Thymus (tissue), 11 donors: ENCODE results near the gene KCNQ1. TPM values are rescaled to one million over a fixed set of nuclear protein-coding genes. Genes with fewer than 3 reads are reported as not detected.

Experiments
- DNase-seq, 9 donors: peaks; one replicate each; pipeline ENCODE4 v3.0.0-alpha.2; 2013; ENCODE audit warnings: low spot score in 9 of 9, low read depth in 6 of 9, missing footprints in 1 of 9
- H3K27ac ChIP-seq, 2 donors: one replicate each; pipeline ENCODE4 v1.5.1; 2013; ENCODE audit warnings: control low read depth in 1 of 2, low read depth in 1 of 2, low read length in 1 of 2, mild to moderate bottlenecking in 1 of 2, moderate library complexity in 1 of 2
- H3K27me3 ChIP-seq, 2 donors: one replicate each; pipeline ENCODE4 v1.5.1; 2013; ENCODE audit warnings: low read length in 1 of 2; ENCODE audit not compliant: control insufficient read depth in 2 of 2, insufficient read depth in 1 of 2
- H3K36me3 ChIP-seq, 2 donors: one replicate each; pipeline ENCODE4 v1.5.1; 2013; ENCODE audit warnings: low read length in 1 of 2, mild to moderate bottlenecking in 1 of 2, moderate library complexity in 1 of 2; ENCODE audit not compliant: control insufficient read depth in 2 of 2, insufficient read depth in 2 of 2
- H3K4me1 ChIP-seq, 2 donors: one replicate each; pipeline ENCODE4 v1.5.1; 2013; ENCODE audit warnings: low read length in 2 of 2; ENCODE audit not compliant: control insufficient read depth in 2 of 2, insufficient read depth in 2 of 2
- H3K4me3 ChIP-seq, 2 donors: one replicate each; pipeline ENCODE4 v1.5.1; 2013; ENCODE audit warnings: low read length in 2 of 2, control low read depth in 1 of 2, mild to moderate bottlenecking in 1 of 2
- H3K9me3 ChIP-seq, 2 donors: one replicate each; pipeline ENCODE4 v1.5.1; 2013; ENCODE audit warnings: low read length in 1 of 2, mild to moderate bottlenecking in 1 of 2; ENCODE audit not compliant: control insufficient read depth in 2 of 2, insufficient read depth in 1 of 2
- WGBS: extraction: QIAGEN DNeasy Blood & Tissue Kit; methylation state at CpG from one replicate; pipeline ENCODE4 v1.1.7; 2013; 5-methylcytosine and 5-hydroxymethylcytosine counted together
- polyA plus RNA-seq: library from polyadenylated mRNA; stranded (reverse); fragments of 200-250 nt; gene quantifications from one replicate; pipeline ENCODE4 v1.2.3, GENCODE V29; 2013
- total RNA-seq: library from RNA; stranded (reverse); fragments of 120-200 nt; gene quantifications from one replicate; pipeline ENCODE4 v1.2.4, GENCODE V29; 2013
- donor health status: healthy.

Gene KCNQ1
- total and polyA plus RNA-seq, 2 donors, result 0.94 to 3.7 TPM

- peaks cover 0 to 4% of the 10 kb centered on the region in 2 donors for H3K9me3 ChIP-seq
- H3K27me3 ChIP-seq, result no peaks in the 10 kb centered on the region
- no peak overlapping the region for H3K27ac ChIP-seq
- no peak overlapping the region for H3K4me3 ChIP-seq
- WGBS, result 65% methylated on average over 8 of the region's 8 CpGs
- H3K36me3 ChIP-seq, result no peaks in the 10 kb centered on the region
- DNase-seq, result peak in 8 of 9 donors; percentile 33 to 80 (median 56)
- H3K4me1 ChIP-seq, result no peaks in the 10 kb centered on the region
Observed at GRCh38 chr11:2428322-2428795, 16.4 kb upstream of the KCNQ1 start.

DNA sequence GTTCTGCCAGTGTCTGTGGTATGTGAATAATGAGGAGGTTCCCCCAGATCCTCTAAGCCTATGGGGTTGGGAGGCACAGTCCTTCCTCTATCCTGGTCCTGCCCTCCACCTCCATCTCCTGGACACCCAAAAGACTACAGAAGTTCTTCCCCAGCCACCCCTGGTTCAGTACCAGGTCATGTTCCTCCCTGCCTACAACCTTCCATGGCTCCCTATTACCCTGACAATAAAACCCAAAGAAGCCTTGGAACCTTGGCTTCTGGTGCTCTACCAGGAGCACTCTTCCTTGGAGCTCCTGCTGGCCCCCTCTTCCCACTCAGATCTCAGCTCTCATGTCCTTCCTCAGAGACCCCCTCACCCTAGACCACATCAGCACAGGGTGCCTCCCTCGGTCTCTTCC lies 13.4 kb upstream of the KCNQ1 start:
- DNase-seq, result no peak
- H3K36me3 ChIP-seq, result no peaks in the 10 kb centered on the region
- H3K4me1 ChIP-seq, result no peaks in the 10 kb centered on the region
- no peaks in the 10 kb centered on the region for H3K27me3 ChIP-seq
- H3K27ac ChIP-seq, result no peak overlapping the region
- WGBS, result 90% methylated on average over 1 of the region's 1 CpG
- no peak overlapping the region for H3K4me3 ChIP-seq
- peaks cover 0 to 4% of the 10 kb centered on the region in 2 donors for H3K9me3 ChIP-seq

- H3K4me3 ChIP-seq, result no peak overlapping the region
- no peaks in the 10 kb centered on the region for H3K27me3 ChIP-seq
- 91% methylated on average over 15 of the region's 15 CpGs for WGBS
- no peak for DNase-seq
- H3K36me3 ChIP-seq, result no peaks in the 10 kb centered on the region
- no peak overlapping the region for H3K27ac ChIP-seq
- peaks cover 0 to 4% of the 10 kb centered on the region in 2 donors for H3K9me3 ChIP-seq
- H3K4me1 ChIP-seq, result no peaks in the 10 kb centered on the region
Observed at GRCh38 chr11:2432171-2432621, 12.6 kb upstream of the KCNQ1 start.

GRCh38 chr11:2432628-2433071 lies 12.2 kb upstream of the KCNQ1 start:
- DNase-seq, result no peak
- WGBS, result 94% methylated on average over 13 of the region's 13 CpGs

DNA sequence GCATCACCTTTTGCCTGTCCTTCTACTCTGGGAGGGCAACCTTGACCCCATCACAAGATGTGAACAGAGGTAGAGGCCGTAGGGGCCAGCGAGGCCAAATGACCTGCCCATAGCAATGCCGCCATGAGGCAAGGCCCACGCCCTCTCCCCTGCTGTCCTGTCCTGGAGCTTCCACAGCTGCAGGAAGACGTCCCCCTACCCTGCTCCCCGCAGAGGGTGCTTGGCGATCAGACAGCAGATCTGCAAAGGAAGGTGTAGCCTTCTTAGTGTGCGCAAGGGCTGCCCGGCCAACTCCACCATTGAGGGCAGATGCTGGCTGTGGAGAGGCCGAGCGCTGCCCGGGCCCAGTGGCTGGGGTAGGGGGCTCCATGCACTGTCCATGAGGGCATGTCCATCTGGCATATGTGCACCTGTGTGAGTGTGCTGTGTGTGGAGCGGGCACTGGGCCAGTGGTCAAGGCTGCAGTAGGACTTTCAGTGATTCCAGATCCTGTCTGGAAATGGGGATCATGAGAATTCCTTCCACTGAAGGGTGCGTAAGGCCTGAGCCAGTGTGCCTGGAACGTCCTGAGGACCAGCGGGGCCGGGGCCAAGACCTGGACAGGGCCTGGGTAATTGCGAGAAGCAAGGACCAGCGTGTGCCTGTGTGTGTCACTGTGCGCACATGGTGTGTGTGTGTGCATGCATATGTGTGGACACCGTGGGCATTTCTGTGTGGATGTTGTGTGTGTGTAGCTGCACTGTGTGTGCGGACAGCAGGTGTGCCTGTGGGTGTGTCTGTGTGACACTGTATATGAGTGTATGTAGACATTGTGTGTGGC lies 11.5 kb upstream of the KCNQ1 start:
- WGBS, result 97% methylated on average over 22 of the region's 22 CpGs
- Histone ChIP-seq H3K4me1 (no peaks in the 10 kb centered on the region), H3K27ac (no peak overlapping the region), H3K9me3 (peaks cover 0 to 4% of the 10 kb centered on the region in 2 donors), H3K36me3 (no peaks in the 10 kb centered on the region), H3K27me3 (no peaks in the 10 kb centered on the region), H3K4me3 (no peak overlapping the region)
- no peak for DNase-seq

More at GRCh38 chr11:2432628-2433071, 12.2 kb upstream of the KCNQ1 start:
- Histone ChIP-seq H3K9me3 (peaks cover 0 to 4% of the 10 kb centered on the region in 2 donors), H3K36me3 (no peaks in the 10 kb centered on the region), H3K27me3 (no peaks in the 10 kb centered on the region), H3K27ac (no peak overlapping the region), H3K4me3 (no peak overlapping the region), H3K4me1 (no peaks in the 10 kb centered on the region)

- Histone ChIP-seq H3K4me3 (no peak overlapping the region), H3K36me3 (no peaks in the 10 kb centered on the region), H3K27ac (no peak overlapping the region), H3K9me3 (peaks cover 0 to 4% of the 10 kb centered on the region in 2 donors), H3K4me1 (no peaks in the 10 kb centered on the region), H3K27me3 (no peaks in the 10 kb centered on the region)
- DNase-seq, result no peak
- 99% methylated on average over 8 of the region's 8 CpGs for WGBS
Observed at GRCh38 chr11:2434008-2434407, 10.8 kb upstream of the KCNQ1 start.

DNA sequence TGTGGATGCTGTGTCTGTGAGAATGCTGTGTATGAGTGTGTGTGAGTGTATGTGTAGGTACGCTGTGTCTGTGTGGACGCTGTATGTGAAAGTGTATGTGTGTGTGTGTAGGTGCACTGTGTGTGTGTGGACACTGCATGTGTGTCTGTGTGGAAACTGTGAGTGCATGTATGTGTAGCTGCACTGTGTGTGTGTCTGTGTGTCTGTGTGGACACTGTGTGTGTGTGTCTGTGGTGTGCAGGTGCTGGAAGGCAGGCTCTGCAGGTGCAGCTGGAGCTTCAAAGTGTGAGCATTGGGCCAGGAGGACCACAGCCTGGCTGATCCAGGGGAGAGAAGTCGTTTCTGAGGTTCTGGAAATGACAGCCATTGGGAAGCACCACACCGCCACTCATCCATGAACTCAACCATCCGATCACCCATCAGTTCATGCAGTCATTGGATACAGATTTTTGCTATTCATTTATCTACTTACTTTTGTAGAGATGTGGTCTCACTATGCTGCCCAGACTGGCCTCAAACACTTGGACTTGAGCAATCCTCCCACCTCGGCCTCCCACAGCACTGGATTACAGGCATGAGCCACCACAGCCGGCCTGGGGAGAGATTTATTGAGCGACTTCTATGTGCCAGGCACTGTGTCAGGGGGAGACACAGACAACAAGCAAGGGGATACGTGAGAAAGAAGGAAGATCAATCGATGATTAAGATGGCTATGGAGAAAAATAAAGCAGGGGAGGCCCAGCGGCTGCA lies 10.1 kb upstream of the KCNQ1 start:
- H3K4me3 ChIP-seq, result no peak overlapping the region
- no peak for DNase-seq
- 91% methylated on average over 11 of the region's 11 CpGs for WGBS
- no peaks in the 10 kb centered on the region for H3K27me3 ChIP-seq
- H3K4me1 ChIP-seq, result no peaks in the 10 kb centered on the region
- no peak overlapping the region for H3K27ac ChIP-seq
- H3K36me3 ChIP-seq, result no peaks in the 10 kb centered on the region
- peaks cover 0 to 4% of the 10 kb centered on the region in 2 donors for H3K9me3 ChIP-seq

DNA sequence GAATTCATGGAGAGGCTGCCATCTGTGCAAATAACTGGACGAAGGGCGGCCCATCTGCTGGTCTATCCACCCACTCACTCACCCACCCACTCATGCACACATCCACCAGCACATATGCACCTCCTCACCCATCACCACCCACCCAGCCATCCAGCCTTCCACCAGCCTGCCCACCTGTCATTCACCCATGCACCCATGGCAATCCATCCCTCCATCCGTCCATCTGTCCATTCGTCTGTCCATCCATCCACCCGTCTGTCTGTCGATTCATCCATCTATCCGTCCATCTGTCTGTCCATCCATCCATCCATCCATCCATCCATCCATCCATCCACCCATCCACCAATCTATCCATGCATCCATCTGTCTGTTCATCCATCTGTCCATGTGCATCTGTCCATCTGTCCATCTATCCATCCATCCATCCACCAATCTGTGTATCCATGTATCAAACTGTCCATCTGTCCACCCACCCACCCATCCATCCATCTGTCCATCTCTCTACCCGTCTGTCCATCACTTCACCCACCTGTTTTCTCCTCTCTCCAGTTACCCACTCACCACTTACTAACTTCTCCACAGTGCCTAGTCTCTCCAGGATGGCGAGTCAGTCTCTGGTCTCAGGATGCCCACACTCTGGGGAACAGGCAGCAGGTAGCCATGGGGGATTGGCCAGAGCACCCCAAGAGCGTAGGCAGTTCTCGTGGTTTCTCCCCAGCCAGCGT lies 9.4 kb upstream of the KCNQ1 start:
- DNase-seq, result no peak
- Histone ChIP-seq H3K36me3 (no peaks in the 10 kb centered on the region), H3K27me3 (peaks cover 0 to 2% of the 10 kb centered on the region in 2 donors), H3K27ac (no peak overlapping the region), H3K9me3 (peaks cover 0 to 4% of the 10 kb centered on the region in 2 donors), H3K4me3 (no peak overlapping the region), H3K4me1 (no peaks in the 10 kb centered on the region)
- WGBS, result 97% methylated on average over 12 of the region's 12 CpGs
